Measurements from ENCODE around the gene ARHGDIA. TPM values are rescaled to one million over a fixed set of nuclear protein-coding genes. Genes with fewer than 3 reads are reported as not detected.
A peak's percentile ranks its signal among the peaks of the same experiment; 100 is the strongest.

Gene ARHGDIA
- total and polyA plus RNA-seq, 2 of the 8 experiments (the other 6 are each of a cell fraction or from before 2014, with no cell fraction given) = 62.4 to 217 TPM

DNA sequence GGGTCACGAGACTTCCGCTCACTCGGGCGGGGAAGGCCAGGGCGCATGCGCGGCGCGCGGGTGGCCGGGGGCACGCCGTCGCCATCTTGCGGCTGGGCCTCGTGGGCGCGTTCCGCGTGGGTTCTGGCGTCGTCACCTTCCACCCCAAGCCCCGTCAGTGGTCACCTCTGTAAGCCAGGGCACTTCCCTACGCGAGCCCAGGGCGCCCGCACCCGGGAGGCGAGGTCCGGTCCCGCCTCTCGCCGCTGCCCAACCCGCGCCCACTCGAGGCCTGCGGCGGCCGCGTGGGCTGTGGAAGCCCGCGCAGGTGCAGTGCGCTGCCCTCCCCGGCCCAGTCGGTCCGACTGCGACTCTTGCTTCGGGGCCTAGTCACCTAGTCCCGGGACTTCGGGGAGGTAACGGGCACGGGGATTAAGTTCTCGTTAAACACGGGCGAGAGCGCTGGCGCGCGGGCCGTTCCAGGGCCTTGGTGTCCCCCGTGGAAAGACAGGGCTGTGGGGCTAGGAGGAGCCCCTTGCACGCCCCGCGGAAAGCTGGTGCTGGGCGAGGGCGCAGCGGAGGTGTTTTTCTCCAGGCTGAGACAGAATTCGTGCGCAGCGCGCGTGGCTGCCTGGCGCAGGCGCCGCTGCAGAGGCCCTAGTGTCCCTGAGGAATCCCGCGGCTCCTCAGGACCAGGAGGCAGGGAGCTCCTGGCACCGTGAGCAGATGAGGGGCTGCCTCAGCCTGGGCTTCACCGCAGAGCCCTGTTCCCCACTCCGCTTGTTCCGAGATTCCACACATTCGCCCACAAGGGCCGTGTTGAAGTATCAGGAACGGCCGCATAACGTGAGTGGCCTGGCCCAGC lies 472 bp upstream of the ARHGDIA start (continued):
- TF ChIP-seq RBBP5 (IDR thresholded peaks at IDR 0.05; ENCODE audit: borderline replicate concordance, low read depth, low read length) (no peak), SP4 (IDR thresholded peaks at IDR 0.05; ENCODE audit: low read length) (no peak), RFX5 (IDR thresholded peaks at IDR 0.05; ENCODE audit: borderline replicate concordance, low read depth, low read length) (no peak), ASH2L (IDR thresholded peaks at IDR 0.05; ENCODE audit: low read length) (peak; percentile 72), HDAC2 (IDR thresholded peaks at IDR 0.05; ENCODE audit: borderline replicate concordance in 1 of 2, low read depth in 2 of 2, low read length in 2 of 2) (peak in 1 of 2 experiments; percentile 97; a peak in 1 of 4 replicates), PHF8 (conservative IDR thresholded peaks at IDR 0.05; ENCODE audit: low read depth, low read length) (peak; percentile 78), KDM4A (IDR thresholded peaks at IDR 0.05; ENCODE audit: low read depth, low read length, severe bottlenecking) (peak; percentile 82)
- TF ChIP-seq, protein P1, sequence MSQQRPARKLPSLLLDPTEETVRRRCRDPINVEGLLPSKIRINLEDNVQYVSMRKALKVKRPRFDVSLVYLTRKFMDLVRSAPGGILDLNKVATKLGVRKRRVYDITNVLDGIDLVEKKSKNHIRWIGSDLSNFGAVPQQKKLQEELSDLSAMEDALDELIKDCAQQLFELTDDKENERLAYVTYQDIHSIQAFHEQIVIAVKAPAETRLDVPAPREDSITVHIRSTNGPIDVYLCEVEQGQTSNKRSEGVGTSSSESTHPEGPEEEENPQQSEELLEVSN (IDR thresholded peaks at IDR 0.05) = peak; percentile 83
- TF ChIP-seq, protein P2, sequence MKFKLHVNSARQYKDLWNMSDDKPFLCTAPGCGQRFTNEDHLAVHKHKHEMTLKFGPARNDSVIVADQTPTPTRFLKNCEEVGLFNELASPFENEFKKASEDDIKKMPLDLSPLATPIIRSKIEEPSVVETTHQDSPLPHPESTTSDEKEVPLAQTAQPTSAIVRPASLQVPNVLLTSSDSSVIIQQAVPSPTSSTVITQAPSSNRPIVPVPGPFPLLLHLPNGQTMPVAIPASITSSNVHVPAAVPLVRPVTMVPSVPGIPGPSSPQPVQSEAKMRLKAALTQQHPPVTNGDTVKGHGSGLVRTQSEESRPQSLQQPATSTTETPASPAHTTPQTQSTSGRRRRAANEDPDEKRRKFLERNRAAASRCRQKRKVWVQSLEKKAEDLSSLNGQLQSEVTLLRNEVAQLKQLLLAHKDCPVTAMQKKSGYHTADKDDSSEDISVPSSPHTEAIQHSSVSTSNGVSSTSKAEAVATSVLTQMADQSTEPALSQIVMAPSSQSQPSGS (IDR thresholded peaks at IDR 0.05; ENCODE audit: low read length) = no peak
